GM20431 (cell line): ENCODE measurements around the gene TOMM34.

Source experiments
- in situ Hi-C: fragments of 300-500 bp; cut with MseI, MboI; formaldehyde crosslinking; loops from one replicate; pipeline ENCODE4 v1.15.0; 2020; ENCODE audit warnings: low sequenced_read_pairs; ENCODE audit not compliant: unreplicated experiment

The TOMM34 gene

GRCh38 chr20:44900231-44900854 lies 59.9 kb downstream of the TOMM34 start:
- in situ Hi-C loops = no loop called here

- in situ Hi-C loops = no loop called here
Measured at GRCh38 chr20:44897133-44897532, 63.1 kb downstream of the TOMM34 start.

- in situ Hi-C loops = no loop called here
Measured at GRCh38 chr20:44896583-44896982, 63.6 kb downstream of the TOMM34 start.

GRCh38 chr20:44894959-44895358 lies 65.2 kb downstream of the TOMM34 start:
- in situ Hi-C loops = no loop called here
